GM12872 (cell line): ENCODE data around the gene BRIP1.

Experiments
- CTCF ChIP-seq: IDR thresholded peaks from 3 replicates; pipeline ENCODE4 v1.5.1; 2011; ENCODE audit warnings: low read depth, mild to moderate bottlenecking, low read length, moderate library complexity; ENCODE audit not compliant: insufficient read depth

Gene BRIP1

GRCh38 chr17:61884864-61885263 is 21.5 kb upstream of the BRIP1 start:
- no peak for TF ChIP-seq CTCF

- no peak for TF ChIP-seq CTCF
Observed at GRCh38 chr17:61880589-61881102, 17.3 kb upstream of the BRIP1 start.

- TF ChIP-seq CTCF: no peak
Observed at GRCh38 chr17:61878984-61879612, 15.8 kb upstream of the BRIP1 start.

- no peak for TF ChIP-seq CTCF
Observed at GRCh38 chr17:61878520-61878919, 15.2 kb upstream of the BRIP1 start.

- TF ChIP-seq CTCF: no peak
Observed at GRCh38 chr17:61877837-61878236, 14.5 kb upstream of the BRIP1 start.

- TF ChIP-seq CTCF: no peak
Observed at GRCh38 chr17:61875804-61876203, 12.5 kb upstream of the BRIP1 start.

GRCh38 chr17:61875285-61875684 is 12.0 kb upstream of the BRIP1 start:
- no peak for TF ChIP-seq CTCF
